Stomach (tissue), 4 donors: ENCODE results near the gene KDM8.

Source experiments
- CTCF ChIP-seq, 7 experiments: fragments of 450-650 bp in 4 of 7; fragments of 200-600 bp in 3 of 7; sonication (generic) in 3 of 7; IDR thresholded peaks; one replicate each; pipeline ENCODE4 v1.5.1; 2016 to 2019; ENCODE audit warnings: antibody characterized with exemption in 7 of 7, control low read depth in 2 of 7, mild to moderate bottlenecking in 1 of 7
- EP300 ChIP-seq: sonication (generic); formaldehyde crosslinking; IDR thresholded peaks from one replicate; pipeline ENCODE4 v1.6.1; 2017; ENCODE audit warnings: antibody characterized with exemption

GRCh38 chr16:27188633-27189032 is 14.7 kb upstream of the KDM8 start:
- no peak for TF ChIP-seq EP300
- TF ChIP-seq CTCF (IDR thresholded peaks at IDR 0.05), result no peak
